ENCODE data around the gene HES7. TPM values are rescaled to one million over a fixed set of nuclear protein-coding genes. Genes with fewer than 3 reads are reported as not detected.

The HES7 gene
- total RNA-seq, 4 donors from 2014 or later, result not detected

- TF ChIP-seq, protein P1, sequence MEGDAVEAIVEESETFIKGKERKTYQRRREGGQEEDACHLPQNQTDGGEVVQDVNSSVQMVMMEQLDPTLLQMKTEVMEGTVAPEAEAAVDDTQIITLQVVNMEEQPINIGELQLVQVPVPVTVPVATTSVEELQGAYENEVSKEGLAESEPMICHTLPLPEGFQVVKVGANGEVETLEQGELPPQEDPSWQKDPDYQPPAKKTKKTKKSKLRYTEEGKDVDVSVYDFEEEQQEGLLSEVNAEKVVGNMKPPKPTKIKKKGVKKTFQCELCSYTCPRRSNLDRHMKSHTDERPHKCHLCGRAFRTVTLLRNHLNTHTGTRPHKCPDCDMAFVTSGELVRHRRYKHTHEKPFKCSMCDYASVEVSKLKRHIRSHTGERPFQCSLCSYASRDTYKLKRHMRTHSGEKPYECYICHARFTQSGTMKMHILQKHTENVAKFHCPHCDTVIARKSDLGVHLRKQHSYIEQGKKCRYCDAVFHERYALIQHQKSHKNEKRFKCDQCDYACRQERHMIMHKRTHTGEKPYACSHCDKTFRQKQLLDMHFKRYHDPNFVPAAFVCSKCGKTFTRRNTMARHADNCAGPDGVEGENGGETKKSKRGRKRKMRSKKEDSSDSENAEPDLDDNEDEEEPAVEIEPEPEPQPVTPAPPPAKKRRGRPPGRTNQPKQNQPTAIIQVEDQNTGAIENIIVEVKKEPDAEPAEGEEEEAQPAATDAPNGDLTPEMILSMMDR (IDR thresholded peaks at IDR 0.05; ENCODE audit: low read depth), result no peak
These were observed 35.1 kb upstream of the HES7 start for GRCh38 chr17:8159032-8159400.

DNA sequence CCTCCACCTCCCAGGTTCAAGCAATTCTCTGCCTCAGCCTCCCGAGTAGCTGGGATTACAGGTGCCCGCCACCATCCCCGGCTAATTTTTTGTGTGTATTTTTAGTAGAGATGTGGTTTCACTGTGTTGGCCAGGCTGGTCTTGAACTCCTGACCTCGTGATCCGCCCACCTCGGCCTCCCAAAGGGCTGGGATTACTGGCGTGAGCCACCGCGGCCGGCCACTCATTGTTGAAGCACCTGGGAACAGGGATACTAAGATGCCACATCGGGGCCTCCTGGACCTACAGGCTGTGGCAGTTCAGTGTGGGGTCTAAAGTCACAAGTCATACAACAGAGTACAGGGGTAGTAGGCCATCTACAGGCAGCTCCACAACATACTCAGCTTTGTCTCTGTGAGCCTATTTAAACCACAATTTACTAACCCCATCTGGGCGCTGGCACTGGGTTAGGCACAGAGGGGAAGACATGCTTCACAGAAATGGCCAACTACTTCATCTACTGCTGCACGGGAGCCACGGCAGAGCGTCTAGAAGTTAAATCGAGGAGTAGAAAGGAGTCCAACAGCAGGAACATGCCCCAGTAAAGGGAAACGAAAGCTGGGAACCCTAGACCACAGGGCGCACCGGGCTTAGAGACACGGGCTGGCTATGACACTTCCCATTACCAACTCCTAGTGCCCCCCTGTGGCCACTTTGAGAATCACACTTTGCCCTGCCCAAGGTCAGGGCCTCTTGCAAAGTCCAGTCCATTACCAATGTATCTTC, 34.5 kb upstream of the HES7 start:
- TF ChIP-seq, protein P1 (IDR thresholded peaks at IDR 0.05; ENCODE audit: low read depth), result no peak

DNA sequence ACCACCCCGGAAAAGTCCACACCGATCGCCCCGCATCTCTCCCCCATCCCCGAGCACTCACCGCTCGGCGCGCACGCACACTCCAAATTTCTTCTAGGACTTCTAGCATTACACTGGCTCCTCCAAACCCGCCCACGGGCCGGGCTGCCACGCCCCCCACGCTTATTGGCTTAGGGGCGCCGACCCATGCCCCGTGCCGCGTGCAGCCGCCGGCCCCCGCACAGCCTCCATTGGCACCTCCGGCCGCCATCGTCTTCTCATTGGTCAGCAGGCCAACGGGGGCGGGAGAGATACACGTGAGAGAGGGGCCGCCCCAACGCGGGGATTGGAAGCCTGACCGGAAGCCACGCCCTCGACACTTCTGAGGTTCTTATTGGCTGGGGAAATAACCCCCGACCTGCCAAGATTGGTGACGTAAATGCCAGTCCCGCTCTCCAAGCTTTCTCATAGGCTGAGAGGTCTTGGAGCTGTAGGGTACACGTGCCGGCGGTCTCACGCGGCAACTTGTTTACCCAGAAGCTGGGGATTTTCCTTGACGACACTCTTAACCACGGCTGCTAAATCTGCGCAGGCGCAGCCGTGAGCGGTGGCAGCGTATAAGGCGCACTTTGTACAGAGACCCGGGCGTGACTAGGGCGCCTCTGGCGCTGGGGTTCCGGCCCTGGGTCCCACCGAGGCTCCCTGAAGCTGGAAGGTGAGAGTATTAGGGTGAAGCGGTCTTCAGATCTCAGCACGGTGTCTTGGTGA, 32.5 kb upstream of the HES7 start:
- TF ChIP-seq, protein P1 (IDR thresholded peaks at IDR 0.05; ENCODE audit: low read depth), result no peak

DNA sequence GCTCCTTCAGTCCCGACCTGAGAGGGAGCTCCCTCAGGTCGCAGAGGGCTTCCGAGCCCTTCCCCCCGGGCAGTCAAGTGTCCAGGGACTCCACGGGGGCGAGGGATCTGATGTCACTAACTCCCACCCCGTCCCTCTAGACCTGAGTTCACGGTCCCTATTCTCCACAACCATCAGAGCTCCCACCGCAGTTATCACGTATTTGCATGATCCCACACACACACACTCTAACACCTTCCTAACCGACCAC, 32.0 kb upstream of the HES7 start:
- TF ChIP-seq, protein P1 (IDR thresholded peaks at IDR 0.05; ENCODE audit: low read depth), result no peak

DNA sequence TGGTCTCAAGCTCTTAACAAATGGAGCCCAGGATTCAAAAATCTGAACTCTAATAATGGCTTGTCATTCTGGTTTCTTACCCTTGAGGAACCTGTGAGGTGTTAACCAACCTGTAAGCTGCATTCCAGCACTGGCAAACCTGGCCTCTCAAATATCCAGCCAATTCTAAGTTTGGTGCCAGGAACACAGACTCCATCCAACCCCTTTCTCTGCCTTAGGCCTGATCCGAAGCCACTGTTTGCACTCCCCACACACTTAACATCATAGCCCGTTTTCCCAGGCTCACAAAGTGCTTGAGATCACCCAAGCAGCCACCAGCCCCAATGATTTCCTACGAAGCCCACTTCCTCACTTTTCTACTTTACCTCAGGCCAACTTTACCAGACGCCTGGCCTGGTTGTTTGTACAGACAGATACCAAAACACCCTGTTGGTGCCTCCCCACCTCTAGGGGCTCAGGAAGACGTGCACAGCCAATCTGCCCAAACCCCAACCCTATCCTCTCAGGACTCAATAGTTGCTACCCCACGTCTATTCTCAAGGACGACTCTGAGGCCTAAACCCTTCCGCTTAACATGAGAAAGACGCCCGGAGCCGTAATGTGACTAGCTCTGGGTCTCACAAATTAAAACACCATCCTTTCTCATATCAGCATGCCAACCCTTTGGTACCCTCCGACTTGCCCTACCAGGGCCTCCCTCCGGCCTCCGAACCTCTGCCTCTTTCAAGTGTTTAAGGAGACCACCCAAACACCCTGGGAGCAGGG, 31.5 kb upstream of the HES7 start:
- TF ChIP-seq, protein P1 (IDR thresholded peaks at IDR 0.05; ENCODE audit: low read depth), result no peak

DNA sequence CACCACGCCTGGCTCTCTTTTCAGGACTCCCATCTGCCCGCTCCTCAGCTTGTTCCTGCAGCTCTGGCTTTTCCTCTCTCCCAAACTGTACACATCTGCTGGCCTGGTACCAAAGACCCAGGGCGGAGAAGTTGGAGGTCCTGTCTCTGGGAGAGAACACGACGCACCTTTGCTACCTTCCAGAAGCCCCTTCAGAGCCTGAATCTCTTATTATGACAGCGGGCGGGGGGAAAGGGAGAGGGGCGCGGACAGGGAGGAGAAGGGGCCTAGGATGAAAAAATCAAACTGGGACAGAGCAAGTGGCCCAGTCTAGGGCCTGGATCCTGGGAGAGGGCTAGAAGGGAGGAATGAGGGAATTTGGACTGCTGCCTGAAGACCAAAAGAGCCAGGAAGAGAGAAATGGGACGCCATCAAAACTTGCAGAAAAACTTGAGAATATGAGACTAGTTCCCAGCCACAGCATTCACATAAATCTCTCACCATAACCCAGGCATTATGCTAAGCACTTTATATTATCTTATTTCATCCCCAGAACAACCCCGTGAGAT, 30.8 kb upstream of the HES7 start:
- TF ChIP-seq, protein P1 (IDR thresholded peaks at IDR 0.05; ENCODE audit: low read depth), result no peak
